ENCODE data around the gene UNKL.
A peak's percentile ranks its signal among the peaks of the same experiment; 100 is the strongest.

Gene UNKL

DNA sequence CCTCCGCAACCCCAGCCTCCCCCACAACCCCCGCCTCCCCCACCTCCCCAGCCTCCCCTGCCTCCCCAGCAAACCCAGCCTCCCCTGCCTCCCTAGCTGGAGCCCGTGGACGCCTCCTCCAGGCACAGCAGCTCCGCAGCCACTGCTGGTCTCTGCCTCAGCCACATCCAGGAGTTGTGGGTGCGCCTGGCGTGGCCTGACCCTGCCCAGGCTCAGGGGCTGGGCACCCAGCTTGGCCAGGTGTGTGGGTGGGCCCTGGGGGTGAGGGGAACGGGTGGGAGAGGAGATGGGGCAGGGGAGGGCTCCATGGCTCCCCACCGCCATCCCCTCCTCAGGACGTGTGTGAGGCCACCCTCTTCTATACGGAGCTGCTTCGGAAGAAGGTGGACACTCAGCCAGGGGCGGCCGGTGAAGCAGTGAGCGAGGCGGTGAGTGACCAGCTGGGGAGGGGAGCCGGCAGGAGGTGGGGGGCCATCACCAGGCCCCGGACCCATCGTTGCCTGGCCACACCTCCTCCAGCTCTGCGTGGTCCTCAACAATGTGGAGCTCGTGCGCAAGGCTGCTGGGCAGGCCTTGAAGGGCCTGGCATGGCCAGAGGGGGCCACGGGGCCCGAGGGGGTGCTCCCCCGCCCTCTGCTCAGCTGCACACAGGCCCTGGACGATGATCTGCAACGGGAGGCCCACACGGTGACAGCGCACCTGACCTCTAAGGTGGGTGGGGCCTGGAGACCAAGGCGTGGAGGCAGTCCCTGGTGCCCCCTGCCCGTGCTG is 68.7 kb downstream of the UNKL start:
- Histone ChIP-seq H3K9ac (ENCODE audit: low read depth, low read length) (no peak overlapping the region), H3K36me3 (ENCODE audit: insufficient read depth, low read length) (no peaks in the 10 kb centered on the region), H3K4me1 (ENCODE audit: insufficient read depth, low read length) (no peaks in the 10 kb centered on the region; the same call in 1 of the 2 replicates), H3K9me3 (ENCODE audit: control insufficient read depth, insufficient read depth, low read length) (no peaks in the 10 kb centered on the region)

DNA sequence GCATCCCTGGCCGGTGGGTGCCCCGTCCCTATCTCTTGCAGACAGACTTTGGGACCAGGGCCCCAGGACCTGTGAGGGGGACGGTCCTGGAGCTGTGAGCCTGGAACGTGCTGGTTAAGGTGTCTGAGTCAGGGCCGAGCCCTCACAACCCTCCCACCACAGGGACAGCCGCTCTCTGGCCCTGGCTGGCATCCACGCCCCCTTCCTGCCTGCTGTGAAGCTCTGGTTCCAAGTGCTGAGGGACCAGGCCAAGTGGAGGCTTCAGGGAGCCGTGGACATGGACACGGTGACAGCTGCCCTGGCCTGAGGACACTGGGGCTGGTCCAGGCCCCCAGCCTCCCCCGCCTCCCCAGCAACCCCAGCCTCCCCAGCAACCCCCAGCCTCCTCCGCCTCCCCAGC is 69.4 kb downstream of the UNKL start:
- Histone ChIP-seq H3K36me3 (ENCODE audit: insufficient read depth, low read length) (no peaks in the 10 kb centered on the region), H3K9ac (ENCODE audit: low read depth, low read length) (no peak overlapping the region), H3K4me1 (ENCODE audit: insufficient read depth, low read length) (no peaks in the 10 kb centered on the region; the same call in 1 of the 2 replicates), H3K9me3 (ENCODE audit: control insufficient read depth, insufficient read depth, low read length) (no peaks in the 10 kb centered on the region)

DNA sequence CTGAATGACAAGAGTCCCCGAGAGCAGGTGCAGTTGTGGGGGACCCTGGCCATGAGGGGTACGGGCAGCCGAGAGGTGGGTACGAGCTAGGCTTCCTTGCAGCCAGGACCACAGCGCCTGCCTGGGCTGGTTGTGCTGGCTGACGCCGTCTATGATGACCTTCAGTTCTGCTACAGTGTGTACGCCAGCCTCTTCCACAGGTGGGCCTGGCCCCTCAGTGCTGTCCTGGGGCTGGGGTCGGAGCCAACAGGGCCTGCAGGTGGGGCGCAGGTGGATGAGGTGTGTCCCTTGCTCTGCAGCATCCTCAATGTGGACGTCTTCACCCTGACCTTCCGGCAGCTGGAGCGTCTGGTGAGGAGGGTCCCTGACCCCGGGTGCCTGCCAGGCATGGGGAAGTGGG is 70.0 kb downstream of the UNKL start:
- H3K9ac ChIP-seq (ENCODE audit: low read depth, low read length): no peak overlapping the region
- no peaks in the 10 kb centered on the region for H3K36me3 ChIP-seq (ENCODE audit: insufficient read depth, low read length)
- H3K4me1 ChIP-seq (ENCODE audit: insufficient read depth, low read length): no peaks in the 10 kb centered on the region; the same call in 1 of the 2 replicates
- no peaks in the 10 kb centered on the region for H3K9me3 ChIP-seq (ENCODE audit: control insufficient read depth, insufficient read depth, low read length)

DNA sequence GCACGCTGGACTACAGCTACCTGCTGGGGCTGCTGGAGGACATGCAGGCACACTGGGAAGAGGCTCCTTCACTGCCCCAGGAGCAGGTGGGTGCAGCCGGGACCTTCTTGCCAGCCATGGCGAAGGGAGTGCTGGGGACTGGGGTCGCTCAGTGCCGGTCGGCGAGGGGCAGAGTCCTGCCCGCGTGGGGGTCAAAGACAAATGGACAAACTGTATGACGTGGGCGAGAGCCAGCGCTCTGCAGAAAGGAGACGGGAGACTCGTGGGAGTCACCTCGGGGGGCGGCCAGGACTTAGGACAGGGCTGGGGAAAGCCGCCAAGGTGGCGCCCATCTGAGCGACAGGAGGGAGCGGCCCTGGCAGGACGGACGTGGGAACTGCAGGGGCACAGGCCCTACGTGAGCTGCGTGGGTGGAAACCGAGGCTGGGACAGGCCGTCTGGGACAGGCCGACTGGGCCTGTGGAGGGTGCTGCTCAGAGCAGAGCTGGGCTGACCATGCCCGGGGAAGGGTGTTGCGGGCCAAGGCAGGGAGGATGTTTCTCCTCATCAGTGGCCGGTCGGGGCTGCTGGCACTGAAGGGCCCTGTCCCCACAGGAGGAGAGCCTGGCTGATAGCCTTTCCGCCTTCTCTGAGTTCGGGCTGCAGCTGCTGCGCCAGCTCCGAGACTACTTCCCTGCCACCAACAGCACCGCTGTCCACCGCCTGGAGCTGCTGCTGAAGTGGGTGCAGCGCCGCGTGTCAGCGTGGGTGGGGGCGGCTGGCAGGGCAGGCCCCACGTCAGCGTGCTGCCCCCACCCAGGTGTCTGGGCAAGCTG is 70.9 kb downstream of the UNKL start:
- Histone ChIP-seq H3K9me3 (ENCODE audit: control insufficient read depth, insufficient read depth, low read length) (no peaks in the 10 kb centered on the region), H3K36me3 (ENCODE audit: insufficient read depth, low read length) (no peaks in the 10 kb centered on the region), H3K9ac (ENCODE audit: low read depth, low read length) (peak overlapping the region; percentile 30; the same call in 1 of the 2 replicates), H3K4me1 (ENCODE audit: insufficient read depth, low read length) (no peaks in the 10 kb centered on the region; the same call in 1 of the 2 replicates)

DNA sequence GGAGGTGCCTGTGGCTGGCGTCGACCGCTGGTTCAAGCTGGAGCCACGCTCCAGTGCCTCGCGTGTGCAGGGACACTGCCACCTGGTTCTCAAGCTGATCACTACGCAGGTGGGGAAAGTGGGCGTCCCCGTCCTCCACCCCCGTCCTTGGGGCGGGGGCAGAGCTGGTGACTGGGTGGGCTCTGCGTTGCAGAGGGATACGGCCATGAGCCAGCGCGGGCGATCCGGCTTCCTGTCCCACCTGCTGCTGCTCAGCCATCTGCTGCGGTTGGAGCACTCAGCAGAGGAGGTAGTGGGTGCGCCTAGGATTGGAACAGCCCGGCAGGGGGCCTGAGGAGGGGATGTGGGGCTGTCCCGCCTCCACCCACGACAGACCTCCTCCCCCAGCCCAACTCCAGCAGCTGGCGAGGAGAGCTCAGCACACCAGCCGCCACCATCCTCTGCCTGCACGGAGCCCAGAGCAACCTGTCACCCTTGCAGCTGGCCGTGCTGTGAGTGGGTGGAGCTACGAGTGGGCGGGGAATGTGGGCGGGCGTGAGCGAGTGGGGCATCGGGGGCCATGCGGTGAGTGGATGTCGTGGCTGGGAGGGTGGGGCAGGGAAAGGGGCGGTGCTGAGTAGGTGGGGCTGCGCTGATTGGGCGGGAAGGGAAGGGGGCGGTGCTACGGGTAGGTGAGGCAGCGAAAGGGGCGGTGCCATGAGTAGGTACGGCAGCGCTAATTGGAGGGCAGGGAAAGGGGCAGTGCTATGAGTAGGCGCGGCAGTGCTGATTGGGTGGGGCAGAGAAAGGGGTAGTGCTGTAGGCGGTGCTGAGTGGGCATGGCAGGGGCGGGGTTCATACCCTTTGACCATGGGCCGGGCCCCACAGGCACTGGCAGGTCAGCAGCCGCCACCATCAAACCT is 71.7 kb downstream of the UNKL start:
- Histone ChIP-seq H3K36me3 (ENCODE audit: insufficient read depth, low read length) (no peaks in the 10 kb centered on the region), H3K9ac (ENCODE audit: low read depth, low read length) (peak overlapping the region; percentile 30; the same call in 1 of the 2 replicates), H3K4me1 (ENCODE audit: insufficient read depth, low read length) (no peaks in the 10 kb centered on the region; the same call in 1 of the 2 replicates), H3K9me3 (ENCODE audit: control insufficient read depth, insufficient read depth, low read length) (no peaks in the 10 kb centered on the region)

DNA sequence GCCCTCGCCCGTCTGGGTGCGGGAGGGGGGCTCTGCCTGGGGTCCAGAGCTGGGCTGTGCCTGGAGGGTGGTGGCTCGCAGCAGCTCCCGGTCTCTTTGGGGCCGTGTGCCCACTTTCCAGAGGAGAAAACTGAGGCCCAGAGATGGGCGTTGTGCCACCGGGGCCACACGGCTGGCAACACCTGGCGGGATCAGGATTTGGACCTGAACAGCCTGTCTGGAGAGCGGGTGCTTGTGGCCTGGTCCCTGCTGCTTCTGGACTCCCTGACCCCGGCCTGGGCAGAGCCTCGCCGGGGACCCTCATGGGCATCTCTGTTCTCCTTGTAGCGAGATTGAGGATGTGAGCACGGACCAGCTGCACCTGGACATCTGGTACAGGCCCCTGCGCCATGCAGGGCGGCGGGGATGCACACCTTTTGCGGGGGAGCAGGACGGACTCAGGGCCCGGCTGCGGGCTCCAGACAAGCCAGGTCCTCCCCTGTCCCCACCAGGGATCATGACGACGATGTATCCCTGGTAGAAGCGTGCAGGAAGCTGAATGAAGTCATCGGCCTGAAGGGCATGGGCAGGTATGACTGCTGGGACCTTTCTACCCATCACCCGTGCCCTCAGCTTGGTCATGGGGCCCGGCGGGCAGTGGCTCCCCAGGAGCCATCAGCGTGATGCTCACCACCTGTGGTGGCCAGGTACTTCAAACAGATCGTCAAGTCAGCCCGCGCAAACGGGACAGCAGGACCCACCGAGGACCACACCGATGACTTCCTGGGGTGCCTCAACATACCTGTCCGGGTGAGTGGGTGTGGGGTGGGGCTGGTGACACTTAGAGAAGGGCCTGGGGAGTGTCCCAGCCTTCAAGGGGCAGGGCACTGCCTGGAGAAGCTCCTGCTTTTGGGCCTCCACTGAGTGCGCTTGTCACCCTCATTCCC is 72.7 kb downstream of the UNKL start:
- Histone ChIP-seq H3K9me3 (ENCODE audit: control insufficient read depth, insufficient read depth, low read length) (no peaks in the 10 kb centered on the region), H3K4me1 (ENCODE audit: insufficient read depth, low read length) (no peaks in the 10 kb centered on the region; the same call in 1 of the 2 replicates), H3K36me3 (ENCODE audit: insufficient read depth, low read length) (no peaks in the 10 kb centered on the region), H3K9ac (ENCODE audit: low read depth, low read length) (no peak overlapping the region)

DNA sequence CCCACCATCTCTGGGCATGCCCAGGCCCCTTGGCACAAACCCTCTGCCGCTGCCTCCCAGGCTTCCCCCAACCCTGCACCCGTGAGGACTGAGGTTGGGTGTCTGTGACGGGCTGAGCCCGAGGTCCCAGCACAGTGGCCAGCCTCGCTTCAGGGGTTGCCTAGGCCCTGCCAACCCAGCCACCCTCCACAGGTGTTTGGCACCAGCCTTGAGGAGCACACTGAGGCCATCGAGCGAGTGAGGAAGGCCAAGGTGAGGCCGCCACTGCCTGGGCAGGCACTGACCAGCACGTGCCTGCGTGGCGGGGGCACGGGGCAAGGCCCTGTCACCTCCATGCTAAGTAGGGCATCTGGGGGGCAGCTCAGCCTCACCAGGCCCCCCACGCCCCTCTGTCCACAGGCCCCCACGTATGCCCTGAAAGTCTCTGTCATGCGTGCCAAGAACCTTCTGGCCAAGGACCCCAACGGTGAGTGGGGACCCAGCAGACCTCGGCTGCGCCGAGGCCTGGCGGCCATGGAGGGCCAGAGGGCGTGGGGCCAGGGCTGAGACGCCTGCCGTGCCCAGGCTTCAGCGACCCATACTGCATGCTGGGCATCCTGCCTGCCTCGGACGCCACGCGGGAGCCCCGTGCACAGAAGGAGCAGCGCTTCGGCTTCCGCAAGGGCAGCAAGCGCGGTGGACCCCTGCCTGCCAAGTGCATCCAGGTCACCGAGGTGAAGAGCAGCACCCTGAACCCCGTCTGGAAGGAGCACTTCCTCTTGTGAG is 73.6 kb downstream of the UNKL start:
- Histone ChIP-seq H3K9me3 (ENCODE audit: control insufficient read depth, insufficient read depth, low read length) (no peaks in the 10 kb centered on the region), H3K9ac (ENCODE audit: low read depth, low read length) (no peak overlapping the region), H3K4me1 (ENCODE audit: insufficient read depth, low read length) (no peaks in the 10 kb centered on the region; the same call in 1 of the 2 replicates), H3K36me3 (ENCODE audit: insufficient read depth, low read length) (no peaks in the 10 kb centered on the region)

DNA sequence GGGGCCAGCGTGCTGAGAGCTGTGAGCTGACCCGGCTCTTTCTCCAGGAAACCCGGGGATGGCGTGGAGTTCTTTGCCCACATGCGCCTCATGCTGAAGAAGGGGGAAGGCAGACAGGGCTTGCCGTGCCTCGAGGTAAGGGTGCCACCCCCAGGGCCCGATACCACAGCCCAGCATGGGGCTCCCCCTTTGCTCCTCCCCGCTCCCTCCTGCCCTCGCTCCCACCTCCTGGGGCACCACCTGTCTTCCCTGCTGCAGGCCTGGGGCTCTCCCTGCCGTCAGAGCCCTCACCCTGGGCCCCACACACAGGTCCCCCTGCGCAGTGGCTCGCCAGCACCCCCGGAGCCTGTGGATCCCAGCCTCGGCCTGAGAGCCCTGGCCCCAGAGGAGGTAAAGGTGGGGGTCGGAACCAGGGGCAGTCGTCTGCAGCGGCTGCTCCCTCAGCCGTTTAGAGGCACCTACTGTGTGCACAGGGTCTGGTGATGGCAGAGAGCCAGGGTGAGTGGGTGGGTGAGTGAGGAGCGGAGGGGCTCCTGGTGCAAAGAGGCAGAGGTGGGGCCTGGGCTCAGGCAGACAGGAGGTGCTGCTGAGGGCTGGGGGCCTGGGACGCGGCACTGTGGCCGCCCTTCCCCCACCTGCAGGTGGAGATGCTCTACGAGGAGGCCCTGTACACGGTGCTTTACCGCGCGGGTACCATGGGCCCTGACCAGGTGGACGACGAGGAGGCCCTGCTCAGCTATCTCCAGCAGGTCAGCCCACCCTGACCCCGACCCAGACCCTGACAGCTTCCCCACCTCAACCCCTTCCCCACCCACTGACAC is 75.4 kb downstream of the UNKL start:
- Histone ChIP-seq H3K36me3 (ENCODE audit: insufficient read depth, low read length) (no peaks in the 10 kb centered on the region), H3K4me1 (ENCODE audit: insufficient read depth, low read length) (no peaks in the 10 kb centered on the region; the same call in 1 of the 2 replicates), H3K9ac (ENCODE audit: low read depth, low read length) (no peak overlapping the region), H3K9me3 (ENCODE audit: control insufficient read depth, insufficient read depth, low read length) (no peaks in the 10 kb centered on the region)

DNA sequence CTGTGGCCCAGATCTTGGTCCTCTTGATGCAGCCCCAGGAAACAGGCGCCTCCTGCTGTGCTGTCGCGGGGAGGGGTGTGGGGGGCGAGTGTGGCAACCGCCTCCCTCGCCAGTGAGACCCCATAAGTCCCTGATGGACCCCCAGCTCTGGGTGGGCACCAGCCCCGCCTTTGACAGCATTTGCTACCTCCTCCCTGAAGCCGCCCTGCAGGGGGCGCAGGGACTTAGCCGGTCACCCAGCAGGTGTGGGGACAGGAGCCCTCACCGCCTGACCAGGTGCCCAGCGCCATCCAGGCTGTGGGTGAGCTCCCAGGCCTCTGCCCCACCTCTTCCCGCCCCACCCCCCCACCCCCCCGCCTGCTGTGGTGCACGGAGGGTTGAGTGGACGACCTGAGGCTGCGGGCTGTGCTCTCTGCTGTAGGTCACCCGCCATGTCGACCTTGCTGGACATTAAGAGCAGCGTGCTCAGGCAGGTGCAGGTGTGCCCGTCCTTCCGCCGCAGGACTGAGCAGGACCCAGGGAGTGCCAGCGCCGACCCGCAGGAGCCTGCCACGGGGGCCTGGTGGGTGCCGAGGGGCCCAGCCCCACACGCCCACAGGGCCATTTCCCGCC is 76.3 kb downstream of the UNKL start:
- Histone ChIP-seq H3K36me3 (ENCODE audit: insufficient read depth, low read length) (no peaks in the 10 kb centered on the region), H3K9me3 (ENCODE audit: control insufficient read depth, insufficient read depth, low read length) (no peaks in the 10 kb centered on the region), H3K9ac (ENCODE audit: low read depth, low read length) (no peak overlapping the region), H3K4me1 (ENCODE audit: insufficient read depth, low read length) (no peaks in the 10 kb centered on the region; the same call in 1 of the 2 replicates)

DNA sequence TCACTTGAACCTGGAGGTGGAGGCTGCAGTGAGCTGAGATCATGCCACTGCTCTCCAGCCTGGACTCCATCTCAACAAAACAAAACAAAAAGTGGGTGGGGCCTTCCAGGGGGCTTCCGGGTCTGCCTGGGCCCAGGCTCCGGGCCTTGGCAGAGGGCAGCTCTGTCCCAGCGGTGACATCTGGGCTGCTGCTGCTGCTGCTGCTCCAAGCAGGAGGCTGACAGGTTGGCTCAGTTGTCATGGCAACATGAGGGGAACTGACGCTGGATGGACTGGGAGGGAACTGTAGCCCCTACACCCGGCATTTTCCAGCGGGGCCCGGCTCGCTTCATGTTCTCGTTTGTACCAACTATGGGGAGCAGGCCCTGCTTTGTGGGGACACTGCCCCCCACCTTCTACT is 77.0 kb downstream of the UNKL start:
- H3K9ac ChIP-seq (ENCODE audit: low read depth, low read length): no peak overlapping the region
- no peaks in the 10 kb centered on the region for H3K36me3 ChIP-seq (ENCODE audit: insufficient read depth, low read length)
- H3K9me3 ChIP-seq (ENCODE audit: control insufficient read depth, insufficient read depth, low read length): no peaks in the 10 kb centered on the region
- no peaks in the 10 kb centered on the region; the same call in 1 of the 2 replicates for H3K4me1 ChIP-seq (ENCODE audit: insufficient read depth, low read length)

DNA sequence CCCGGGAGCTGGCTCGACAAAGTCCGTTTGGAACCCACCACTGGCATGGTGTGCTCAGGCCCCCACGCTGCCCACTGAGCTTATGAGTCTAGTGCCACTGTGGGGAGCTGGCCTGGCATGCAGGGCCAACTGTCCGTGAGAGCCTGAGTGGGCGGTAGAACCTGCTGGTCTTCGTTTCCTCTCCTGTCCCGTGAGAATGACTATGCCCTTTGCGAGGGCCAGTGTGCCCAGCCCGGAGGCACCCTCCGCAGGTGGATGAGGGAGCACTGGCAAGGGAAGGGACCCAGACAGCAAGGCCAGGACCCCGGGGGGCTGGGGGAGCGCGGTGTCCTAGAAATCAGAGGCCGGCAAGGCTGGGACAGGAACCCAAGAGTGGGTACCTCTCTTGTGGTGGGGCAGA is 77.9 kb downstream of the UNKL start:
- Histone ChIP-seq H3K36me3 (ENCODE audit: insufficient read depth, low read length) (no peaks in the 10 kb centered on the region), H3K9ac (ENCODE audit: low read depth, low read length) (no peak overlapping the region)

DNA sequence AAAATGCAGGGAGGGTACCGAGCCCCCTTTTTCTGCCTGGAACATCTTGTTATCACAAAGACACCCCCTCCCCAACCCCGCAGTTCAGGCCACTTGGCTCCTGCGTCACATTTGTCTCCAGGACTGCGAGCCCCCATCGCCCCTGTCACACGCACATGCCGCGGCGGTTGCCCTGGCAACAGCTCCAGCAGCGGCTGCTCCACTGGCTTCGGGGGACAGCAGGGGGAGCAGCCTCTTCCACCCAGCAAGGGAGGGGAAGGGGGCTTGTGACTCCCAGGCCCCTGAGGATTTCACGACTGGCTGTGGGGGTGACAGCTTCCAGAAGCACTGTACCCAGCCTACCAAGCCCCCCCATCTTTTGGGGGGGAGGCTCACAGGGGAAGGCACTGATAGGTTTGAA is 78.5 kb downstream of the UNKL start:
- Histone ChIP-seq H3K9ac (ENCODE audit: low read depth, low read length) (no peak overlapping the region), H3K36me3 (ENCODE audit: insufficient read depth, low read length) (no peaks in the 10 kb centered on the region), H3K4me1 (ENCODE audit: insufficient read depth, low read length) (no peaks in the 10 kb centered on the region; the same call in 1 of the 2 replicates), H3K9me3 (ENCODE audit: control insufficient read depth, insufficient read depth, low read length) (no peaks in the 10 kb centered on the region)

More for the DNA sequence above, 77.9 kb downstream of the UNKL start:
- H3K4me1 ChIP-seq (ENCODE audit: insufficient read depth, low read length): no peaks in the 10 kb centered on the region; the same call in 1 of the 2 replicates
- no peaks in the 10 kb centered on the region for H3K9me3 ChIP-seq (ENCODE audit: control insufficient read depth, insufficient read depth, low read length)
